MM.1S (cell line): ENCODE results near the gene TPBGL.

Experiments used
- CTCF ChIP-seq: fragments of 300-600 bp; sonication (generic); IDR thresholded peaks from 2 replicates; pipeline ENCODE4 v1.5.1; 2016; ENCODE audit warnings: antibody characterized with exemption, low read length, mixed read lengths
- EZH2 ChIP-seq: fragments of 300-600 bp; sonication (generic); optimal IDR thresholded peaks from 2 replicates; pipeline ENCODE3; 2017; ENCODE audit warnings: low read depth, mild to moderate bottlenecking, antibody characterized with exemption, low read length, mixed read lengths

- no peak for TF ChIP-seq CTCF
- no peak for TF ChIP-seq EZH2
These were observed 47.0 kb downstream of the TPBGL start for GRCh38 chr11:75287579-75287978.
